Fibroblast of lung (primary cell): ENCODE results near the gene C19orf67.

ENCODE experiments used
- CTCF ChIP-seq, 2 donors: IDR thresholded peaks in 1 of 2; conservative IDR thresholded peaks in 1 of 2; 1 replicate in 1 of 2; 2 replicates in 1 of 2; pipeline ENCODE4 v1.5.1; 2011 to 2012; ENCODE audit warnings: low read length in 2 of 2, control low read depth in 1 of 2, inconsistent platforms in 1 of 2, low read depth in 1 of 2, mild to moderate bottlenecking in 1 of 2
- EZH2 ChIP-seq: IDR thresholded peaks from 2 replicates; pipeline ENCODE4 v1.5.1; 2012; ENCODE audit warnings: low read length, control low read depth, mild to moderate bottlenecking; ENCODE audit errors: missing control alignments

GRCh38 chr19:14080887-14081796 lies 4.4 kb downstream of the C19orf67 start:
- TF ChIP-seq CTCF (conservative IDR thresholded peaks at IDR 0.05 in 1 of 2, IDR thresholded peaks at IDR 0.05 in 1 of 2; ENCODE audit: low read depth in 1 of 2, low read length in 2 of 2) = no peak
- TF ChIP-seq EZH2 = no peak
